Measurements from ENCODE around the gene YIPF2. TPM values are rescaled to one million over a fixed set of nuclear protein-coding genes. Genes with fewer than 3 reads are reported as not detected.

The YIPF2 gene
- polyA plus RNA-seq, 1 of the 3 experiments (the other 2 are of a cell fraction) = 61.3 TPM

GRCh38 chr19:10872546-10873107 is 55.8 kb downstream of the YIPF2 start:
- Histone ChIP-seq H3K79me2 (ENCODE audit: insufficient read depth) (peaks cover 60% of the 10 kb centered on the region), H3K27ac (ENCODE audit: low read depth in 2 of 2, low read length in 1 of 2) (peak overlapping the region in 1 of 2 experiments; percentile 58; a peak in 2 of 4 replicates), H3K4me2 (peak overlapping the region; percentile 96), H3K9me3 (no peaks in the 10 kb centered on the region), H3F3A (replicated peaks; ENCODE audit: insufficient read depth) (peaks cover 9% of the 10 kb centered on the region), H3K27me3 (ENCODE audit: insufficient read depth) (no peaks in the 10 kb centered on the region), H3K9me2 (no peaks in the 10 kb centered on the region), H3K4me3 (ENCODE audit: low read depth in 2 of 2, low read length in 1 of 2) (peak overlapping the region; percentile 67 to 93), H4K20me1 (ENCODE audit: insufficient read depth) (peaks cover 21% of the 10 kb centered on the region; the same call in 1 of the 2 replicates), H3K9ac (peak overlapping the region; percentile 88), H3K4me1 (ENCODE audit: control insufficient read depth in 1 of 2, insufficient read depth in 2 of 2, low read depth in 1 of 2, low read length in 1 of 2) (peaks cover 8 to 17% of the 10 kb centered on the region in 2 experiments; a peak in 2 of 4 replicates), H3K36me3 (replicated peaks in 1 of 2; ENCODE audit: control insufficient read depth in 1 of 2, insufficient read depth in 2 of 2, low read length in 1 of 2) (no peaks in the 10 kb centered on the region), H2AFZ (ENCODE audit: low read depth) (0 out of 2 replicates have a peak overlapping the region, but pooled peaks have one; percentile 67)
- CTCF ChIA-PET = interaction anchor here (0.8 to 3.0 kb wide), 18 partner anchors 8 to 155 kb away, joined by 3 to 49 read pairs (median 4); partner anchors contain the start of genes DNM2 and TMED1
- 21% methylated on average over 15 of the region's 16 CpGs for WGBS (ENCODE audit: low lambda C conversion rate)
- POLR2A ChIA-PET = interaction anchor here (1.0 to 1.2 kb wide), 4 partner anchors 8 to 156 kb away, joined by 3 to 4 read pairs (median 4); partner anchors contain the start of gene TMED1
- DNase-seq = no peak
- no peak for TF ChIP-seq EP300 (IDR thresholded peaks at IDR 0.05; ENCODE audit: borderline replicate concordance in 1 of 2, low read depth in 1 of 2, low read length in 1 of 2)
- TF ChIP-seq MAX (IDR thresholded peaks at IDR 0.05; ENCODE audit: low read depth) = peak; percentile 59
- no peak for TF ChIP-seq CTCF (IDR thresholded peaks at IDR 0.05)
- no peak for TF ChIP-seq NRF1 (IDR thresholded peaks at IDR 0.05; ENCODE audit: low read depth, low read length)
- no peak for TF ChIP-seq FOSL2 (IDR thresholded peaks at IDR 0.05; ENCODE audit: borderline replicate concordance, low read depth)
- TF ChIP-seq IRF3 (IDR thresholded peaks at IDR 0.05; ENCODE audit: low read depth, low read length) = no peak

Other genes starting within 250 kb of the YIPF2 start
- gene QTRT1, start 227.2 kb downstream of the YIPF2 start, polyA plus RNA-seq (2012; rRNA removed) = 108 and 115 TPM in 2 replicates
- gene DNM2, start 210.6 kb downstream of the YIPF2 start, polyA plus RNA-seq (2012; rRNA removed) = 52.5 and 53.6 TPM in 2 replicates
- 77.7 and 92.4 TPM in 2 replicates for gene TMED1, start 92.4 kb downstream of the YIPF2 start, polyA plus RNA-seq (2012; rRNA removed)
- 0.05 and 0.15 TPM in 2 replicates for gene C19orf38, start 80.2 kb downstream of the YIPF2 start, polyA plus RNA-seq (2012; rRNA removed)
- gene CARM1, start 57.1 kb downstream of the YIPF2 start, polyA plus RNA-seq (2012; rRNA removed) = 38.2 and 62.2 TPM in 2 replicates
- gene TIMM29, start 172 bp upstream of the YIPF2 start, polyA plus RNA-seq (2012; rRNA removed) = 11.7 and 12.5 TPM in 2 replicates
- 48.3 and 90.7 TPM in 2 replicates for gene SMARCA4, start 32.4 kb upstream of the YIPF2 start, polyA plus RNA-seq (2012; rRNA removed)
- 20.7 and 25.1 TPM in 2 replicates for gene LDLR, start 160.8 kb upstream of the YIPF2 start, polyA plus RNA-seq (2012; rRNA removed)
- gene SPC24, start 227.1 kb upstream of the YIPF2 start, polyA plus RNA-seq (2012; rRNA removed) = 12.7 and 18.9 TPM in 2 replicates